GM18511 (cell line): ENCODE measurements around the gene PAOX.
"Not testable (repeated sequence)": the region's sequence is repeated elsewhere in the genome, so short reads cannot be mapped to it uniquely, and the experiment has no call there.

ENCODE experiments used
- ATAC-seq: cut with Tn5 transposase; IDR thresholded peaks from one replicate; pipeline ENCODE4 v1.9.1; 2021; ENCODE audit warnings: mild to moderate bottlenecking, moderate library complexity; ENCODE audit not compliant: unreplicated experiment

PAOX gene

GRCh38 chr10:133362846-133363245, 16.2 kb upstream of the PAOX start:
- no peak for ATAC-seq

- ATAC-seq, result no peak
These were observed 14.2 kb upstream of the PAOX start for GRCh38 chr10:133364645-133365431.

- no peak for ATAC-seq
These were observed 13.5 kb upstream of the PAOX start for GRCh38 chr10:133365461-133366129.

GRCh38 chr10:133366130-133366478, 13.0 kb upstream of the PAOX start:
- no peak for ATAC-seq

GRCh38 chr10:133366751-133367150, 12.3 kb upstream of the PAOX start:
- ATAC-seq, result no peak

GRCh38 chr10:133367461-133367860, 11.6 kb upstream of the PAOX start:
- not testable (repeated sequence) for ATAC-seq

- no peak for ATAC-seq
These were observed 10.9 kb upstream of the PAOX start for GRCh38 chr10:133368153-133368552.

GRCh38 chr10:133370030-133370786, 8.9 kb upstream of the PAOX start:
- ATAC-seq, result no peak

- no peak for ATAC-seq
These were observed 6.6 kb upstream of the PAOX start for GRCh38 chr10:133372507-133372906.

- peak; percentile 95 for ATAC-seq
These were observed 5.6 kb upstream of the PAOX start, which contains the start of gene ECHS1 for GRCh38 chr10:133373174-133374090. Gene ECHS1 (minus strand): TSS chr10:133373354. CDS start chr10:133373333, 21 bp downstream.

GRCh38 chr10:133375357-133376115, 3.5 kb upstream of the PAOX start:
- ATAC-seq, result no peak

- not testable (repeated sequence) for ATAC-seq
These were observed 2.9 kb upstream of the PAOX start for GRCh38 chr10:133376183-133376582.

GRCh38 chr10:133377025-133377817, 1.8 kb upstream of the PAOX start:
- no peak for ATAC-seq

- no peak for ATAC-seq
These were observed 1.2 kb upstream of the PAOX start for GRCh38 chr10:133377818-133378250.

- peak; percentile 49 for ATAC-seq
These were observed 588 bp upstream of the PAOX start for GRCh38 chr10:133378251-133379096.

GRCh38 chr10:133379801-133380666, 972 bp downstream of the PAOX start:
- ATAC-seq, result peak; percentile 12

- no peak for ATAC-seq
These were observed 2.0 kb downstream of the PAOX start for GRCh38 chr10:133381036-133381435.
